Thyroid gland (tissue), 4 donors: Measurements from ENCODE around the gene NEXN. TPM values are rescaled to one million over a fixed set of nuclear protein-coding genes. Genes with fewer than 3 reads are reported as not detected.

Experiments used
- DNase-seq, 2 donors: peaks; one replicate each; pipeline ENCODE4 v3.0.0-alpha.2; 2019
- H3K27ac ChIP-seq, 3 donors: fragments of 200-600 bp; sonication (generic); 1 replicate in 2 of 3; 2 replicates in 1 of 3; pipeline ENCODE4 v1.5.1; 2016 to 2019; ENCODE audit warnings: mild to moderate bottlenecking in 1 of 3, moderate library complexity in 1 of 3
- H3K27me3 ChIP-seq: fragments of 200-600 bp; sonication (generic); one replicate; pipeline ENCODE4 v1.5.1; 2019
- H3K36me3 ChIP-seq, 2 donors: fragments of 200-600 bp; sonication (generic); one replicate each; pipeline ENCODE4 v1.5.1; 2016 to 2019
- H3K4me1 ChIP-seq, 2 donors: fragments of 200-600 bp; sonication (generic); one replicate each; pipeline ENCODE4 v1.5.1; 2017 to 2019
- H3K4me3 ChIP-seq, 3 donors: fragments of 200-600 bp; sonication (generic); replicated peaks in 1 of 3; 1 replicate in 2 of 3; 2 replicates in 1 of 3; pipeline ENCODE4 v1.5.1; 2016; ENCODE audit warnings: mild to moderate bottlenecking in 1 of 3
- H3K9me3 ChIP-seq: fragments of 200-600 bp; sonication (generic); one replicate; pipeline ENCODE4 v1.5.1; 2017
- CTCF ChIP-seq, 6 experiments: fragments of 200-600 bp in 3 of 6; fragments of 450-650 bp in 3 of 6; sonication (generic) in 3 of 6; IDR thresholded peaks; one replicate each; pipeline ENCODE4 v1.5.1; 2016 to 2019; ENCODE audit warnings: antibody characterized with exemption in 6 of 6, mild to moderate bottlenecking in 2 of 6, inconsistent platforms in 1 of 6, moderate library complexity in 1 of 6
- POLR2A ChIP-seq, 2 donors: fragments of 450-650 bp; IDR thresholded peaks; one replicate each; pipeline ENCODE4 v1.6.1; 2017; ENCODE audit warnings: antibody characterized with exemption in 2 of 2, mild to moderate bottlenecking in 2 of 2, moderate library complexity in 1 of 2
- WGBS, 2 donors: methylation state at CpG; one replicate each; pipeline ENCODE4 v1.1.5; 2017; 5-methylcytosine and 5-hydroxymethylcytosine counted together
- intact Hi-C: fragments of 100-400 bp; cut with DNase I; formaldehyde crosslinking; loops from one replicate; pipeline ENCODE4 v1.15.1; 2023
- total RNA-seq, 4 donors: library from RNA; depleted of rRNA; stranded (reverse); fragments of >200 nt; gene quantifications; one replicate each; pipeline ENCODE4 v1.2.3, GENCODE V29; 2016

NEXN gene
- total RNA-seq, 4 donors from 2014 or later: 5.7 to 16.5 (median 11.0) TPM

- intact Hi-C loops: loop anchor here (10.0 kb wide), 1 partner anchor 158 kb away; no protein-coding TSS in a partner anchor
- 92 to 95% methylated on average over 3 of the region's 3 CpGs for WGBS, 2 donors
- DNase-seq: no peak
- Histone ChIP-seq H3K27me3 (no peaks in the 10 kb centered on the region), H3K9me3 (no peaks in the 10 kb centered on the region), H3K36me3 (peaks cover 54 to 71% of the 10 kb centered on the region in 2 donors), H3K27ac (no peak overlapping the region), H3K4me3 (no peak overlapping the region), H3K4me1 (no peaks in the 10 kb centered on the region)
- TF ChIP-seq CTCF (IDR thresholded peaks at IDR 0.05): no peak
- no peak for TF ChIP-seq POLR2A (IDR thresholded peaks at IDR 0.05)
Measured at GRCh38 chr1:77956464-77956863, 68.0 kb downstream of the NEXN start.

- intact Hi-C loops: loop anchor here (10.0 kb wide), 1 partner anchor 156 kb away; no protein-coding TSS in a partner anchor
- Histone ChIP-seq H3K9me3 (no peaks in the 10 kb centered on the region), H3K27me3 (no peaks in the 10 kb centered on the region), H3K4me3 (no peak overlapping the region), H3K27ac (peak overlapping the region in 2 of 3 donors; percentile 16 to 17), H3K36me3 (peaks cover 64 to 72% of the 10 kb centered on the region in 2 donors), H3K4me1 (no peaks in the 10 kb centered on the region)
- TF ChIP-seq CTCF (IDR thresholded peaks at IDR 0.05): no peak
- TF ChIP-seq POLR2A (IDR thresholded peaks at IDR 0.05): no peak
- no peak for DNase-seq
Measured at GRCh38 chr1:77958391-77958790, 70.0 kb downstream of the NEXN start.

- Histone ChIP-seq H3K4me3 (no peak overlapping the region), H3K27me3 (no peaks in the 10 kb centered on the region), H3K36me3 (peaks cover 67 to 76% of the 10 kb centered on the region in 2 donors), H3K4me1 (no peaks in the 10 kb centered on the region), H3K9me3 (no peaks in the 10 kb centered on the region), H3K27ac (peak overlapping the region in 2 of 3 donors; percentile 16 to 17)
- WGBS, 2 donors: 96 to 99% methylated on average over 2 of the region's 2 CpGs
- no peak for DNase-seq
- intact Hi-C loops: loop anchor here (10.0 kb wide), 1 partner anchor 156 kb away; no protein-coding TSS in a partner anchor
- TF ChIP-seq POLR2A (IDR thresholded peaks at IDR 0.05): no peak
- no peak for TF ChIP-seq CTCF (IDR thresholded peaks at IDR 0.05)
Measured at GRCh38 chr1:77958850-77959249, 70.4 kb downstream of the NEXN start.

GRCh38 chr1:77961392-77961791, 73.0 kb downstream of the NEXN start:
- intact Hi-C loops: no loop called here
- peaks cover 70 to 75% of the 10 kb centered on the region in 2 donors for H3K36me3 ChIP-seq

More at GRCh38 chr1:77961392-77961791, 73.0 kb downstream of the NEXN start:
- H3K27me3 ChIP-seq: no peaks in the 10 kb centered on the region
- no peak for DNase-seq
- H3K4me3 ChIP-seq: no peak overlapping the region
- 92 to 95% methylated on average over 2 of the region's 2 CpGs for WGBS, 2 donors
- TF ChIP-seq POLR2A (IDR thresholded peaks at IDR 0.05) (no peak), CTCF (IDR thresholded peaks at IDR 0.05) (no peak)
- peaks cover 5% of the 10 kb centered on the region in 2 donors for H3K4me1 ChIP-seq
- no peak overlapping the region for H3K27ac ChIP-seq
- no peaks in the 10 kb centered on the region for H3K9me3 ChIP-seq
